ENCODE results near the gene C11orf65. TPM values are rescaled to one million over a fixed set of nuclear protein-coding genes. Genes with fewer than 3 reads are reported as not detected.
"Not testable (repeated sequence)": the region's sequence is repeated elsewhere in the genome, so short reads cannot be mapped to it uniquely, and the experiment has no call there.

C11orf65 gene
- polyA plus RNA-seq, 4 donors = 0.66 to 3.9 (median 2.6) TPM

DNA sequence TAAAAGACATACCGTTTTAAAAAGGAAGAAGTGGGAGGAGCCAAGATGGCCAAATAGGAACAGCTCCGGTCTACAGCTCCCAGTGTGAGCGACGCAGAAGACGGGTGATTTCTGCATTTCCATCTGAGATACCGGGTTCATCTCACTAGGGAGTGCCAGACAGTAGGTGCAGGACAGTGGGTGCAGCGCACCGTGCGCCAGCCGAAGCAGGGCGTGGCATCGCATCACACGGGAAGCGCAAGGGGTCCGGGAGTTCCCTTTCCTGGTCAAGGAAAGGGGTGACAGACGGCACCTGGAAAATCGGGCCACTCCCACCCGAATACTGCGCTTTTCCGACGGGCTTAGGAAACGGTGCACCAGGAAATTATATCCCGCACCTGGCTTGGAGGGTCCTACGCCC is 93.8 kb downstream of the C11orf65 start:
- DNase-seq (ENCODE audit: low read depth in 4 of 4, low spot score in 3 of 4) = not testable (repeated sequence)

DNA sequence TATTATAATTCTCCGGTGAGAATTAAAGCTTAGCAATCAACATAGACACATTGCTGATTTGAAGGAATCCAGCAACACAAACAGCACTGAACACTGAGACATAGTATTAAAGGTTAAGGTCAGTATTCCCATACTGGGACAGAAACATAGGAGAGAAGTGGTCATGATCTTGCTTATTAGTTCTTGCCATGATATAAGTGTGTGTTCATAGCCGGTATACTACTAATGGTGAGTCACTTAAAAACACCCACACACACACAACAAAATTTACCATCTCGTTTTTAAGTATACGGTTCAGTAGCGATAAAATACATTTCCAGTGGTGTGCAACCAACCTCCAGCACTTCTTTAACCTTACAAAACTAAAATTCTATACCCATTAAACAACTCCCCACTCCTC is 96.3 kb downstream of the C11orf65 start:
- no peak for DNase-seq (ENCODE audit: low read depth in 4 of 4, low spot score in 3 of 4)

DNA sequence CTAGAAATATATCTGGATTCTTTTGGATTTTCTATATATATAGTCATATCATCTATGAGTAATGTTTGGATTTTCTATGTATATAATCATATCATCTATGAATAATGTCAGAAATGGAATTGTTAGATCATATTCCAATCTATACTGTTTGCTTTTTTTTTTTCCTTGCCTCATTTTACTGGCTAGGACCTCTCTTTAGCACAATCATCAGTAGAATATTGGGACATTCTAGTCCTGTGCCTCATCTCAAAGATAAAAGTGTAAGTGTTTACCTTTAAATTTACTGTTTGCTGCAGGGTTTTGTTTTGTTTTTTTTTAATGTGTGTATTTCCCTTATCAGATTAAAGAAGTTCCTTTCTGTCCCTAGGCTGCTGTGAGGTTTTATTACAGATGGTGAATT is 97.0 kb downstream of the C11orf65 start:
- DNase-seq (ENCODE audit: low read depth in 4 of 4, low spot score in 3 of 4) = no peak

DNA sequence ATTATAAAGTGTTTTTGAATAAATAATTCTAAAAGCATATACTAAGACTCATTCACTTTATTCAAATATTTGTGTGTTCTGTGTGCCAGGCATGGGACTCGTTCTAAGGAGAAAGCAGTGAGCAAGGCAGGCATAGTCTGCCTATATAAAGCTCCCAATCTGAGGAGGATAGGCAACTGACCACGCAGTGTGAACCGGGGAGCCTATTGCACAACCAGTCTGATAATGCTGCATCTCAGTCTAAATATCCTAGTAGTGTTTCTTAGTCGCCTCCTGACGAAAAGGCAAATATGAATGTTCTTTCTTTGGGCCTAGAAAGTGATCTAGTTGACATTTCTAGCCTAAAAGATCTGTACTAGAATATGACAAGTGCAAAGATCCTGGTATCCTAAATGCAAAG is 98.3 kb downstream of the C11orf65 start:
- DNase-seq (ENCODE audit: low read depth in 4 of 4, low spot score in 3 of 4) = no peak

DNA sequence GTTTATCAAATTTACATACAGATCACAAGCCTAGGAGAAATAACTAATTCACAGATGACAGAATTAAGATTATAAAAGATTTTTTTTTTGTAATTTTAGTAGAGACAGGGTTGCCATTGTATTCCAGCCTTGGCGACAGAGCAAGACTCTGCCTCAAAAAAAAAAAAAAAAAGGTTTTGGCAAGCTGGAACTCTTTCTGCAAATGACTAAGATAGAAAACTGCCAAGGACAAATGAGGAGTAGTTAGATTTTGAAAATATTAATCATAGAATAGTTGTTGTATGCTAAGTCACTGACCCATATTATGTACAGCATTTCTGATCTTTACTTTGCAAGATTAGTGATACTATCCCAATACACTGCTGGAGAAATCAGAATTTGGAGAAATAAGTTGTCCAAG is 99.2 kb downstream of the C11orf65 start:
- no peak for DNase-seq (ENCODE audit: low read depth in 4 of 4, low spot score in 3 of 4)

DNA sequence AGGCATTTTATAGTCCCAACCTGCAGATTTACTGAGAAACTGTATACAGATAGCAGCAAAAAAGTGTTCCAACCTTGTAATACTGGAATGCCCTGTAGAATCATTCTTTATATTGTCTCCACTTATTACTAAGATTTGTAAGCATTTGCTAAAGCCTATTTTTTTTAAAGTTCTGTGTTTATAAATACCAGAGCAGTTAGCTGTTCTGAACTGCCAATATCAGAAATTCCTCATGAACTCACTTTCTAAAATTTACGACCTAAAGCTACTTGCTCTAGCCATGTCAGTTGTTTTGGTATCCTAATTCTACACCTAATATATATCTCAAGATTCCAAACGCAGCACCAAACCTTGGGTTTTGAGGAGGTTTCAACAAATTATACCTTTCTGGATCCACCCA is 103.2 kb downstream of the C11orf65 start:
- DNase-seq (ENCODE audit: low read depth in 4 of 4, low spot score in 3 of 4) = no peak

DNA sequence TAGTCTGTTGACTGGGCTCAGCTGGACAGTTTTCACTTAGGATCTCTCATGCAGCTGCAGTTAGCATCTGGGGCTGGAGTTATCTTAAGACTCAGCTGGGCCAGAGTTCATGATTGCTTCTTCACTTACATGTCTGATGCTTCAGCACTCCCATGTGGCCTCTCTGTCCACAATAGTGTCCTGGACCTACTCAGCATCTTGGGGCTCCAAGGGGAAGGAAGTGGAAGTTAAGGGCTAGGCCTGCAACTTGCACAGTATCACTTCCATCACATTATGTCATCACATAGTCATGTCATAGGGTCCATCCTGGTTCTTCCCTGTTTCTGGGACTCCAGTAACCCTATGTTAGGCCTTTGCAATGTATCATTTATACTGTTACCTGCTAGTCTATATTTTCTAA is 115.9 kb downstream of the C11orf65 start:
- no peak for DNase-seq (ENCODE audit: low read depth in 4 of 4, low spot score in 3 of 4)

DNA sequence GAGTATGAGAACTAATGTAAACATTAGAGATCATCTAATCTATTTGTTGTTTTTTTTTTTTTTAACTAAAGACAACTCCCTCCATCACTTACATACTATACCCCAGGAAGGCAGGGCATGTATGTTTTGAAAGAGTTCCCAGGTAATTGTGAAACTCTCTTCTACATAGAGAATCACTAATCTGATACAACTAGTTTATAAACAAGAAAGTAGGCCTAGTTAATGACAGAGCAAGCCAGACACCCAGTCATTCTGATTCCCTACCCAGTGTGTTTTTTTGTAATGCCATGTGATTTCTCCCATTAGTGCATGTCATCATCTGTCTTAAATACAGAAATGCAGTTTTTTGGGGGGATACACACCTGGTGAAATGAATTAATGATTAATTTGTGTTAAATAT is 120.9 kb downstream of the C11orf65 start:
- no peak for DNase-seq (ENCODE audit: low read depth in 4 of 4, low spot score in 3 of 4)

DNA sequence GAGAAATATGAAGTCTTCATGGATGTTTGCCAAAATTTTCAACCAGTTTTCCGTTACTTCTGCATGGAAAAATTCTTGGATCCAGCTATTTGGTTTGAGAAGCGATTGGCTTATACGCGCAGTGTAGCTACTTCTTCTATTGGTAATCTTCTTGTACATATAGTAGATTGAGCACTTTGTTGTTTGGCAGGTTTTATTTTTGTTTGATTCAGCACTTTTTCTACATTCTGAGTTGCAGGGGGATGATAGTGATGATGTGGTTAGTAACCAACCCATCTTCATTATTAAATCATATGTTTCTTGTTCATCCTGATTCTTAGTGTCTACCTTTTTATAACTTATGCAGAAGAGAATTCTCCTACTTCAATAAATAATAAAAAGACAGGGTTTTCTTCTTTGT is 121.6 kb downstream of the C11orf65 start:
- DNase-seq (ENCODE audit: low read depth in 4 of 4, low spot score in 3 of 4) = no peak

DNA sequence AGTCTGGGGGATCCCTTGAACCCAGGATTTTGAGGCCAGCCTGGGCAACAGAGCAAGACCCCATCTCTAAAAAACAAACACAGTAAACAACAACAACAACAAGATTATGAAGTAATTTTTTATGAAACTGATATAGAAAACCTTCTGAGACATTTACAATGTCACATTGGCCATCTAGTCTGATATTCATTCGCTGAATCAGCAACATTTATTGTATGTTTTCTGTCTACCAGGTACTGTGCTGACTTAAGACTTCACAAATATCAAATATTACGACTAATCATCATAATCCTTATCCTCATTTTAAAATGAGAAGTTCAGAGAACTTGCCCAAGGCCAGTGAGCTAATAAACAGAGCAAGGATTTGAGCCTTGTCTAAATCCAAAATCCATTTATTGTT is 123.6 kb downstream of the C11orf65 start:
- DNase-seq (ENCODE audit: low read depth in 4 of 4, low spot score in 3 of 4) = no peak

DNA sequence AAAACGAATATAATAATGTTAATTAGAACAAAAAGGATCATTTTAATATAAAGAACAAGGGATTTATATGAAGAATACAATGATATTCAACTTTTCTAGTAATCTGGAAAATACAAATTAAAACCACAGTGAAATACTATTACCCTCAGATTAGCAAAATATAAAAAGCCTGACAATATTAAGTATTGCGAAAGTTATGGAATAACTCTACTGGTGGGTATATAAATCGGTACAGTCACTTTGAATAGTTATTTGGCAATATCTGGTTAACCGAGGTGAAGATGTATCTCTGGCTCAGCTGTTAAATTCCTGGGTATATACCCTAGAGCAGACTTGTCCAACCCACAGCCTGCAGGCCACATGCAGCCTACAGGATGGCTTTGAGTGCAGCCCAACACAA is 125.7 kb downstream of the C11orf65 start:
- no peak for DNase-seq (ENCODE audit: low read depth in 4 of 4, low spot score in 3 of 4)

DNA sequence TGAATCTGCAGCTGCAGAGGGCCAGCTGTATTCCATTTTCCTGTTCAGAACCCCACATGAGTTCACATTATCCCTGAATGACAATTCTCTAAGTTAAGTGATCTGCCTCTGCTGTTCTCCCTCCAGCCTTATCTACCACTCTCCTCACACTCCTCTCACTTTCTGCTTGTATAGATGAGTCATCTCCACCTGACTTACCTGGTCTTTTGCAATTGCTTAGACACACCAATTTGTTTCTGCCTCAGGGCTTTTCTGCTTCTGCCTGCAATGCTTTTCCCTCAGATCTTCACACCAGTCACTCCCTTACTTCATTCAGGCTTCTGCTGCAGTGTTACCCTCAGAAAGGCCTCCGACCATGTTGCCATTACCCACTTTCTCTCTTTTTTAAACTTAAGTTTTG is 126.4 kb downstream of the C11orf65 start:
- no peak for DNase-seq (ENCODE audit: low read depth in 4 of 4, low spot score in 3 of 4)

DNA sequence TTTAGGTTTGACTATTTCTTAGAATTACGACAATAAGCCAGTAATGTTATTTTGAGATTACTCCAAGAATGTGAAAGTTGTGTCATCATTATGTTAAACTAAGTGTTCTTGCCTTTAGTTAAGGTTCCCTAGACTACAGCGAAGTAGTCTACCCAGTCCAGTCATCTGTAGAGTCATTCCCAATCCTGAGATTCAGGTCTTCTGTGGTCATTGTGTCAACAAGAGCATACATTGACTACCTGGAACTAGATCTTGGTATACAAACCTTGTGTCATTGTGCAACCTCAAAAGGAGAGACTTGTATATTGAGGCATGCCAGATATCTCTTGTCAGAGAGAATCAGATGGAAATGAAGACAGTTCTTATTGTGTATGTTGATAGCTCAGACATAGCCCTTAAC is 128.6 kb downstream of the C11orf65 start:
- no peak for DNase-seq (ENCODE audit: low read depth in 4 of 4, low spot score in 3 of 4)

DNA sequence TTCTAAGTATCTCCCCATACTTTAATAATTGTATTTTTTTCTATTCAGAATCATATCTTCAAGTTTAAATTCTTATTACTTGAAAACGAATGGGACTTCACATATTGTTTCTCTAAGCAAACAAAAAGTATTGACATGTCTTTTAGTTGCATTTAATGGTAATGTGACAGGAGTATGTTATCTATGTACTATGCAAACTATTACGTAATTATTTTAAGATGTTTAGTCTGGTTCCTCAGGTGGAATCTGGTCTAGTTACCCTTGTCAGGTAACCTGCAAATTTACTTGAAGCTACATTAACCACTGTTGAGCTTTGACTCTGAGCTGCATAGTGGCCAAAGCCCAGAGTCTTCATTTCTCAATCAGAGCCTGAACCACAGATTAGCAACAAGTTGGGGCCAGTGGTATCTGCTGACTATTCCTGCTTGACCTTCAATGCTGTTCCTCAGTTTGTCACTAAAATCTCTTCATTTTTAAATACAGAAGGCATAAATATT is 133.9 kb downstream of the C11orf65 start:
- DNase-seq (ENCODE audit: low read depth in 4 of 4, low spot score in 3 of 4) = no peak

Other genes with a start within 250 kb of the C11orf65 start
- gene NPAT, start 244.9 kb downstream of the C11orf65 start, polyA plus RNA-seq (ENCODE audit: insufficient read length in 4 of 4) = 10 to 100 TPM; 15.5 to 22.6 (median 19.1) TPM
- 10 to 100 TPM; 58.0 to 93.8 (median 68.1) TPM for gene ATM, start 244.5 kb downstream of the C11orf65 start, polyA plus RNA-seq (ENCODE audit: insufficient read length in 4 of 4)
- 100 to 1,000 TPM in 1 of 4 donors, 10 to 100 TPM in 3; 33.8 to 112 (median 45.8) TPM for gene POGLUT3, start 30.9 kb upstream of the C11orf65 start, polyA plus RNA-seq (ENCODE audit: insufficient read length in 4 of 4)
- 1 to 10 TPM in 3 of 4 donors, under 1 TPM in 1; 0.72 to 5.0 (median 3.8) TPM for gene EXPH5, start 126.2 kb upstream of the C11orf65 start, polyA plus RNA-seq (ENCODE audit: insufficient read length in 4 of 4)
- 10 to 100 TPM; 30.6 to 94.6 (median 73.9) TPM for gene DDX10, start 197.5 kb upstream of the C11orf65 start, polyA plus RNA-seq (ENCODE audit: insufficient read length in 4 of 4)